ENCODE results near the gene ITGB8. TPM values are rescaled to one million over a fixed set of nuclear protein-coding genes. Genes with fewer than 3 reads are reported as not detected.

Gene ITGB8
- total RNA-seq, 4 donors from 2014 or later, result 30.7 to 65.5 (median 57.5) TPM

- TF ChIP-seq CTCF (IDR thresholded peaks at IDR 0.05) (no peak), EP300 (IDR thresholded peaks at IDR 0.05) (no peak), POLR2AphosphoS5 (IDR thresholded peaks at IDR 0.05) (no peak), POLR2A (IDR thresholded peaks at IDR 0.05) (no peak)
- Histone ChIP-seq H3K4me1 (peaks cover 48% of the 10 kb centered on the region), H3K36me3 (no peaks in the 10 kb centered on the region), H3K27ac (peak overlapping the region; percentile 87), H3K4me3 (no peak overlapping the region), H3K9me3 (no peaks in the 10 kb centered on the region), H3K27me3 (no peaks in the 10 kb centered on the region)
- WGBS, result 51% methylated on average over 1 of the region's 1 CpG
- no peak for DNase-seq (ENCODE audit: low spot score in 2 of 2)
Observed at GRCh38 chr7:20350996-20351692, 20.4 kb downstream of the ITGB8 start.

- Histone ChIP-seq H3K4me3 (no peak overlapping the region), H3K36me3 (no peaks in the 10 kb centered on the region), H3K4me1 (peaks cover 48% of the 10 kb centered on the region), H3K27me3 (no peaks in the 10 kb centered on the region), H3K9me3 (no peaks in the 10 kb centered on the region), H3K27ac (peak overlapping the region; percentile 87)
- WGBS, result 18% methylated on average over 1 of the region's 1 CpG
- TF ChIP-seq CTCF (IDR thresholded peaks at IDR 0.05), result no peak
- TF ChIP-seq EP300 (IDR thresholded peaks at IDR 0.05), result no peak
- TF ChIP-seq POLR2AphosphoS5 (IDR thresholded peaks at IDR 0.05), result no peak
- TF ChIP-seq POLR2A (IDR thresholded peaks at IDR 0.05), result no peak
- DNase-seq (ENCODE audit: low spot score in 2 of 2), result no peak
Observed at GRCh38 chr7:20351901-20352300, 21.2 kb downstream of the ITGB8 start.

GRCh38 chr7:20352573-20353306 is 22.0 kb downstream of the ITGB8 start:
- no peaks in the 10 kb centered on the region for H3K9me3 ChIP-seq
- H3K4me1 ChIP-seq, result peaks cover 48% of the 10 kb centered on the region
- no peaks in the 10 kb centered on the region for H3K27me3 ChIP-seq
- no peak for DNase-seq (ENCODE audit: low spot score in 2 of 2)
- TF ChIP-seq EP300 (IDR thresholded peaks at IDR 0.05) (no peak), POLR2AphosphoS5 (IDR thresholded peaks at IDR 0.05) (peak in 2 of 3 donors; percentile 44 to 61)
- no peak overlapping the region for H3K4me3 ChIP-seq
- H3K27ac ChIP-seq, result peak overlapping the region; percentile 87
- H3K36me3 ChIP-seq, result no peaks in the 10 kb centered on the region
- 57% methylated on average over 4 of the region's 4 CpGs for WGBS

GRCh38 chr7:20354610-20355528 is 24.2 kb downstream of the ITGB8 start:
- Histone ChIP-seq H3K27me3 (no peaks in the 10 kb centered on the region), H3K36me3 (no peaks in the 10 kb centered on the region), H3K4me1 (peaks cover 50% of the 10 kb centered on the region), H3K27ac (peak overlapping the region; percentile 49), H3K9me3 (no peaks in the 10 kb centered on the region), H3K4me3 (no peak overlapping the region)
- TF ChIP-seq POLR2A (IDR thresholded peaks at IDR 0.05) (no peak), EP300 (IDR thresholded peaks at IDR 0.05) (no peak), CTCF (IDR thresholded peaks at IDR 0.05) (no peak), POLR2AphosphoS5 (IDR thresholded peaks at IDR 0.05) (no peak)
- WGBS, result 59% methylated on average over 9 of the region's 9 CpGs
- DNase-seq (ENCODE audit: low spot score in 2 of 2), result no peak

- H3K4me1 ChIP-seq, result peaks cover 21% of the 10 kb centered on the region
- WGBS, result 94% methylated on average over 3 of the region's 3 CpGs
Observed at GRCh38 chr7:20358106-20358505, 27.4 kb downstream of the ITGB8 start.

More at GRCh38 chr7:20358106-20358505, 27.4 kb downstream of the ITGB8 start:
- H3K4me3 ChIP-seq, result no peak overlapping the region
- DNase-seq (ENCODE audit: low spot score in 2 of 2), result no peak
- H3K27me3 ChIP-seq, result no peaks in the 10 kb centered on the region
- TF ChIP-seq EP300 (IDR thresholded peaks at IDR 0.05) (no peak), POLR2AphosphoS5 (IDR thresholded peaks at IDR 0.05) (no peak)
- H3K9me3 ChIP-seq, result no peaks in the 10 kb centered on the region
- H3K27ac ChIP-seq, result no peak overlapping the region
- H3K36me3 ChIP-seq, result no peaks in the 10 kb centered on the region

Measured in suprapubic skin (tissue), 4 donors.